Hindlimb muscle (tissue), 1 donor: Measurements from ENCODE around the gene INAFM2. TPM values are rescaled to one million over a fixed set of nuclear protein-coding genes. Genes with fewer than 3 reads are reported as not detected.

Experiments used
- DNase-seq: peaks from one replicate; pipeline ENCODE4 v3.0.0-alpha.2; 2013
- polyA plus RNA-seq: library from polyadenylated mRNA; unstranded; fragments of 120-200 nt; gene quantifications from one replicate; pipeline ENCODE4 v1.2.1, GENCODE V29; 2013; ENCODE audit not compliant: insufficient read length

Gene INAFM2
- polyA plus RNA-seq, 1 donor: 13.2 TPM

DNA sequence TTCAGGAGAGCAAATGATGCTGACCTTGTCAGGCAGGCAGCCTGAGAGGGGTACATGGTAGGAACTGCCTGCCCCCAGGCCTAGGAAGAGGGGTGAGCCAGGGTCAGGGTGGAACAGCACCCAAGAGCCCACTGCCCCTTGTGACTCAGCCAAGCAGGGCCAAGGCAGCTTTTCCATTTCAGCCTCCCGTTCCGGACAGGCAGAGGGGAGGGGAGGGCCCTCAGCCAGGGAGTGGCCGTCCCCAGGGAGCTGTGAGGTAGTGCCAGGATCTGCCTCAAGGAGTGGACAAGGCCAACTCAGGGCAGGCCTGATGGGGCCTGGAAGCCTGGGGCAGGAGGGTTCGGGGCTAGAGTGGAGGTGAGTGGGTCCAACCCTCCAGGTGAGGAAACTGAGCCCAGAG, 35.5 kb upstream of the INAFM2 start:
- DNase-seq: no peak

DNA sequence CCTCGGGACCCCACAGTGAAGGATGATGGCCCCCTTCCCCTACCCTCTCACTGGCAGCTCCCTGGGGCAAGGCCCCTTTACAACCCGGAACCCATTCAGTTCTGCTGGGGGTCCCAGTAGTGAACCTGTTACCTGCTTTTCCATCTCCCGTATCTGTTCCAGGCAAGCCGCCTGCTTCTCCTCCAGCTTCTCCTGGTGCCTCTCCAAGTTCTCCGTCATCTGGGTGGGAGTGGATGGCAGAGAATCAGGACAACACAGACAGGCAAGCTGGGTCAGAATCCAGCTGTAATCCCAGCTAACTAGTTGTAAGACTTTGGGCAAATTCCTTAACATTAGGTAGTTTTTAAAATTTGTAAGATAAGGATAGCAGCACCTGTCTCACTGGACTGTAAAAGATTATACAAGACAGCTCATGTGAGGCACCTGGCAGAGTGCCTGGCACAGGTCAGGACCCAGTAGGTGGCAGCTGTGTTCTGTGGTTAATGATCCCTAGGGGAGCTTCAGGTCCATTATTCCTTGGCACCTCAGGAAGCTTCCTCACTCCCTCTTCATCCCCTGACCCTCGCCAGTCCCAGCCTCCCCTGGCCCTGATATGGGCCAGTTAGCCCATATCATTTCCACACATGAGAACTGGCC, 34.2 kb upstream of the INAFM2 start:
- no peak for DNase-seq

DNA sequence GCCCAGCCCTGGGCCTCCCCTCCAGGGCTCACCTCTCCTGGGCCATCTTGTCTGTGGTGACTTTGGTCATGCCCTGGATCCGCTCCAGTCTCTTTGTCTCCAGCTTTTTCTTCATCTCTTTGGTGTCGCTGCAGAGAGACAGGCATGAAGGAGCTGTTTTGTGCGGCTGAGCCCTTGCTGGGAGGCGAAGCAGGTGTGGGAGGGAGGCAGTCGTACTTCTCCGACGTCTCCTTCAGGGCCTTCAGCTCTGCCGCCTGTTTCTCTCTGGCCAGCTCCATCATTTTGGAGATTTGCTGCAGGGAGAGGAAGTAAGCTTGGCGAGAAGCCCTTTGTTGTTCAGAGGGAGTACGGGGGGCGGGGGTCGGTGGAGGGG, 33.0 kb upstream of the INAFM2 start:
- no peak for DNase-seq

GRCh38 chr15:40290918-40291574, 32.4 kb upstream of the INAFM2 start:
- peak; percentile 51 for DNase-seq

DNA sequence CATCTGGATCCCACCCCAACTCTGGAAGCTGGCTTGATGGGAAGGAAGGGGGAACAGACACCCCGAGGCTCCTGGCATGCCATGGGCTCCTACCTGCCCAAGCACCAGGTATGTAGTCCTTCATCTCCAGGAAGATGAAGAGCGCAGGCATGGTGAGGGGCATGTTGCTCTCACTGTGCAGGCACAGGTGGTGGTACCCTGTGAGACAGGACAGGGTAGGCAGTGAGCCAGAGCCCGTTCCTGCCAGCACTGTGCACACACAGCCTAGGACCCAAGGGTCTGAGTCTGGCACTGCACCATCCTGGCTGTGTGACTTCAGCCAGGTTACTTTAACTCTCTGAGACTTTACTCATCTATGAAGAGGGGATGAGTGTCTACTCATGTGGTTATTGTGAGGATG, 31.2 kb upstream of the INAFM2 start:
- DNase-seq: no peak

- DNase-seq: no peak
Measured at GRCh38 chr15:40293006-40293405, 30.5 kb upstream of the INAFM2 start.

DNA sequence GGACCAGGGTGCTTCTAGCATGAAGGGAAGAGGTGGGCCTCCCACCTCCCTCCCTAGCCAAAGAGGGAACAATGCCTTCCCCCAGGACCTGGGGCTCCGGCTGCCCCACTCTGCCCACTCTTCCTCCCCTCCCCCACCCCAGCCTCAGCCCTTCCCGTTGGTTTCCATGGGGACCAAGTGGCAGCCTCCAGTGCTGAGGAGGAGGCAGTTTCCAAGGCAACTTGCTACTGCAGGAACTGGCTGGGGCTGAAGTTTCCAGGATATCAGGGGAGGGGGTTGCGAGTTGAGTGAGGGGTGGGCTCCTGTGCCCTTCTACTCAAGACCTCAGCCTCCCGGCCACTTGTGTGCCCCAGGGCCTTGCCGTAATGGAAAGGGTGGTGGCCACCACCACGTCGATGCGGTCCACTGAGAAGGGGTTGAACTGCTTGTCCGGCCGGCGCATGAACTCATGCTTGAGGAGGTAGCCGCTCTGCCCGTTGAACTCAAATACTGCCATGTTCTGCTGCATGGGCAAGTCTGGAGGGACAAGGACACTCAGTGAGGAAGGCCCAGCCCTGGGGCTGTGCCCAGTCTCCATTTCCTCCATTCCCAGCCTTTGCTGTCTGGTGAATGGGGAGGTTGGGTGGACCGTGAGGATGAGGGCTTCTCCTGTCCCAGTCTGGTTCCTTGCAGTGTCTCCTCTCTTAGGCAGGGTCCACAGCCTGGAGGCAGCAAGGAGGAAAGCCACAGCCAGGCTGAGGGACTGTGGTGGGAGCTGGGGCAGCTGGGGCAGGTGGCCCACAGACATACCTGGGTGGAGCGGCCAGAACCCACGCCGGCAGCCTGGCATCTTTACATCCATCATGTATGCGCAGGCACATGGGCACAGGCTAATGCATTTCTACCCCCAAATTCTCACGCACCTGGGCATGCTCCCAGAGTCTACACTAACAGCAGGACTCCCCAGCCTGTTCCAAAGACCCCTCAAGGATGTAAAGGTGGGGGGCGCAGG, 29.3 kb upstream of the INAFM2 start:
- DNase-seq: no peak

DNA sequence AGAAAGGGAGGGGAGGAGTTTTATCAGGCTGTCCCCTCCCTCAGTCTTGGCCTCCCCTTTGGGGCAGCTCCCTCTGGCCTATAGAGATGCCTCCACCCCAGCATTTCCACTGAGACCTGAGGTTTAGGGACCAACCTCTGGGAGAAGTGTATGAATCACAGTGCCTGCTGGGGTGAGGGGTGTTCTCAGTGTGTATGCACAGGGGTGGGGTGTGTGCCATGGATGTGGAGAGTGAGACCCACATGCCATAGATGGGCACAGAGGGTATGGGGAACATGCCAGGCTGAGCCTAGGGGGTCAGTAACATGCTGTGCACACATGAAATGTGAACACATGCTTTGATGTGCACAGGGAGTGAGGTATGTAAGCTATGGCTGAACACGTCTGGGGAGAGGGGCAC, 28.2 kb upstream of the INAFM2 start:
- DNase-seq: no peak

- DNase-seq: no peak
Measured at GRCh38 chr15:40295877-40296560, 27.5 kb upstream of the INAFM2 start.

- DNase-seq: no peak
Measured at GRCh38 chr15:40296561-40297230, 26.8 kb upstream of the INAFM2 start.

DNA sequence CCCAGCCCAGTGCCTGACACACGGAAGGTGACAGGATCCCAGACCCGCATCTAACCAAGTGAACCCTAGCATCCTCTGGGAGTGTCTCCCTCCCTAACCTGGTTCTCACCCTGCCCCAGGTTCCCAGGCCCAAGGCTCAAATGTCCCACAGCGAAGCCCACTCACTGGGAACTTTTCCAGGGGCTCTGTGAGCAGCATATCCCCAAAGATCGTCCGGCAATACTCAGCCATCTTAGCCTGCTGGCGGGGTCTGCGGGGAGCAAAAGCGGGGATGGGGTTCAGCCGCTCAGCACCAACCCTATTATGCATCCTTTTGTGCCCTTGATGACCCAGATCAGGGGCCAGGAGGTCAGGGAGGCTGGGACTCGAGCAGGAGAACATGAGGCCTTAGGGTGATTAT, 26.1 kb upstream of the INAFM2 start:
- no peak for DNase-seq

DNA sequence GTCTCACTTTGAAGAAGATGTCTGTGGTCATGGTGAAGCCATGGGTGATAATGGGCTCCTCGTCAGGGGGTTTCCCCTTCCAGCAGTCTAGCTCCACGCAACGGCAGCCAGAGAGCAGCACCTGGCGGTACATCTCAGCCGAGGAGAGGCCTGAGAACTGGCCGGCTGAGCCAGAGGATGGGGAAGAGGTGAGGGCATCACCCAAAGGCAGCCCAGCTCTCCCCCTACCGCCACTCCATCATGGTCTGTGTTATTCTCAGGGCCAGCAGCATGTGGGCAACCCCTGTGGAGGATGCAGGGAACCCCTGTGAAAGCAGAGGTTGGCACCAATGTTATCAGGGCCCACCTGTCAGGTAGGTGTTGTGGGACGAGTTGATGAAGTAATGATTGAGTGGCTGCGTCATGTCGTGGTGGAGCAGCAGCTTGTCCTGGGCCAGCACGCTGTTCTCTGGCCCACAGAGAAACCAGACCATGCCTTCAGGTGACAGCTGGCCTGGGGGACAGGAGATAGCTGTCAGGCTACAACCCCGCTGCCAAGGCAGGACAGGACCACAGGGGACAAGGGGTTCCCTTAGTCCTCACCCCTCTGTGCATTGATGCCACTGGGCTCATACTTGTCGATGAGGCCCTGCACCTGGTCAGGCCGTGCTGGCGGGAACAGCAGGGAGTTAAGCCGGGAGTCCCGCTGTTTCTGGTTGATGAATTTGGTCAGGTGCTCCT, 25.1 kb upstream of the INAFM2 start:
- no peak for DNase-seq

GRCh38 chr15:40300367-40300766, 23.1 kb upstream of the INAFM2 start:
- no peak for DNase-seq

- DNase-seq: no peak
Measured at GRCh38 chr15:40300771-40301170, 22.7 kb upstream of the INAFM2 start.

- no peak for DNase-seq
Measured at GRCh38 chr15:40301467-40302179, 21.9 kb upstream of the INAFM2 start.

DNA sequence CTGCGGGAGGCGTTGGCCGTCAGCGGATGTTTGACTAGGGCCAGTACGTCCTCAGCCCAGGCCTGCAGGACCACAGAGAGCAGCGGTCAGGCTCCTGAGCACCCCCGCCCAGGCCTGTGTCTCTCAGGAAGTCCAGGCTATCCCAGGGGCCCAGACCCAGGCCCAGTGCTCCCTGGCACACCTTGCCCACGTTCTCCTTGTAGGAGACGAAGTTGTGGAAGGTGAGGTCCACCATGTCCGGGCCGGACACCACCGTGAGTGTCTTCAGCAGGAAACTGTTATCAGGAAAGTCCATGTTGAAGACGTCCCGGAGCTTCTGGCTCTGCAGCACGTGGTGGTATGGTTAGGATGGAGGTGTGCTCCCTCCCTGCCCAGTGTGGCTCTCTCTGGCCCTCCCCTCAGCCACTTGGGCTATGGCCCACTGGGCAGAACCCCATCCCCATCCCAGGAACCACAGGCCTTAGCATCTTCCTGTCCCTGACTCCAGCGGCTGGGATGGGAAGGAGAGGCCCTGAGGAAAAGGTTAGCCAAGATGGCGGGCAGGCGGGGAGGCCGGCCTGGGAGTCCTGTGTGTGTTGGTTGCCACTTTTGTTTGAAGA, 21.1 kb upstream of the INAFM2 start:
- no peak for DNase-seq

- no peak for DNase-seq
Measured at GRCh38 chr15:40302981-40303380, 20.5 kb upstream of the INAFM2 start.

DNA sequence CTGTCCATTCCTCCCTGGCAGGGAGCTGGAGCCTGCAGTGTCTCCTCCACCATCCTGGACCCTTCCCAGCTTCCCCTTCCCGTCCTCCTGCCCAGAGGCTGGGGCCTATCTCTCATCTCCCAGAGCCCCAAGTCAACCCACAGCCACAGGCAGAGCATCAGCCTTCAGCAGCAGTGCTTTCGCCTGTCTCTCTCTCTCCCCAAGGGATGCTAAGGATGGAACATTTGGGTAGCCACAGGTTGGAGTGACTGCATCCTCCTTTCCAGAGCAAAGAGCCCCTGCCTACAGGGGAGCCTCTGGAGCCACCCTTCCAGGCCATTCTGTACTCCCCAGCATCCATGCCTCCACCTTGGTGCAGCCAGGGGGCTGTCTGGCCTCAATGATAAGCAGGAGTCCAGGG, 19.9 kb upstream of the INAFM2 start:
- no peak for DNase-seq

DNA sequence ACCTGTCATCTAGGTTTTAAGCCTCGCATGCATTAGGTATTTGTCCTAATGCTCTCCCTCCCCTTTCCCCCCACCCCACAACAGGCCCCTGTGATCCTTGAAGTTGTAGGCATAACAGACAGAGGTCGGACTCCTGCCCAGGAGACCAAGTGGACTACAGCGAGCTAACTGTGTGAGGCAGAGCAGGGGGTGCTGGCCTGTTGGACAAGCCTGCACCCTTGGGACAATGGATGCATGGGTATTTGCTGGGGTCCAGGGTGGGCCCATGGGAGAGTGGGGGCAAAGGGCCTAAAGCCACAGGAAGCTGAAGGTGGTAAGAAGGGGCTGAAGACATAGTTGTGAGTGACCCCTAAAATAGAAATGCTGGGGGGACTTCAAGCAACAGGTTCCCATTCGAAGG, 18.2 kb upstream of the INAFM2 start:
- DNase-seq: no peak

- no peak for DNase-seq
Measured at GRCh38 chr15:40306371-40306770, 17.1 kb upstream of the INAFM2 start.

- no peak for DNase-seq
Measured at GRCh38 chr15:40306908-40307307, 16.6 kb upstream of the INAFM2 start.
